K562 (cell line): ENCODE measurements around the gene DGCR8. TPM values are rescaled to one million over a fixed set of nuclear protein-coding genes. Genes with fewer than 3 reads are reported as not detected.

Experiments
- ATAC-seq: fragments of 200-7000 bp; cut with Tn5 transposase; 3 replicates; pipeline ENCODE4 v1.9.1; 2020; ENCODE audit warnings: moderate library complexity
- Bru-seq: library from RNA; stranded (reverse); fragments of 400-500 nt; gene quantifications from one replicate; lab custom pipeline; 2021; lab: Mats Ljungman, UMichigan
- BruChase-seq, 2 experiments: library from RNA; stranded (reverse); fragments of 400-500 nt; gene quantifications; one replicate each; lab custom pipeline; 2021; lab: Mats Ljungman, UMichigan
- BruUV-seq: library from RNA; stranded (reverse); fragments of 400-500 nt; replicated peaks from 2 replicates; lab custom pipeline; 2021; lab: Mats Ljungman, UMichigan
- CTCF ChIA-PET: fragments of 300-600 bp; formaldehyde crosslinking; extraction: SDS; loops from one replicate; lab custom pipeline; 2021; ENCODE audit warnings: low intra/inter-chr PET ratio; lab: Yijun Ruan, JAX
- POLR2A ChIA-PET: fragments of 300-600, 350-650 bp; sonication (Branson Sonifier 250); formaldehyde crosslinking; extraction: SDS; loops from one replicate; lab custom pipeline; 2021; ENCODE audit warnings: antibody characterized with exemption, inconsistent platforms; lab: Yijun Ruan, JAX
- DNase-seq, 4 experiments: peaks; one replicate each; pipeline versions ENCODE4 v3.0.0 to v3.0.0-alpha.2; 2011 to 2018; ENCODE audit warnings: low spot score in 3 of 4, mixed read lengths in 3 of 4; ENCODE audit errors: extremely low read depth in 1 of 4
- FAIRE-seq: peaks from 2 replicates; lab custom pipeline; 2011; peaks lifted over from hg19 to GRCh38; lab: Jason Lieb, UNC
- H2AFZ ChIP-seq: 2 replicates; pipeline ENCODE4 v1.6.0; 2011; ENCODE audit warnings: low read depth, low read length, control low read depth, inconsistent platforms
- H3K27ac ChIP-seq: fragments of 200-600 bp; 3 replicates; pipeline ENCODE4 v1.8.0; 2011; ENCODE audit warnings: low read depth, mild to moderate bottlenecking, control low read depth, inconsistent platforms, low read length, moderate library complexity, mixed read lengths; ENCODE audit errors: extremely low read depth
- H3K27me3 ChIP-seq, 2 experiments: fragments of 300-600 bp in 1 of 2; 2 replicates in 1 of 2; 3 replicates in 1 of 2; pipeline versions ENCODE4 v1.6.0 to v1.8.0; 2011; ENCODE audit warnings: inconsistent platforms in 2 of 2, low read length in 2 of 2, mild to moderate bottlenecking in 1 of 2, mixed read lengths in 1 of 2, moderate library complexity in 1 of 2; ENCODE audit not compliant: control insufficient read depth in 2 of 2, insufficient read depth in 2 of 2
- H3K36me3 ChIP-seq: fragments of 300-600 bp; 3 replicates; pipeline ENCODE4 v1.8.0; 2011; ENCODE audit warnings: mild to moderate bottlenecking, low read length, inconsistent platforms; ENCODE audit not compliant: control insufficient read depth, insufficient read depth
- H3K4me1 ChIP-seq, 2 experiments: fragments of 200-600 bp in 1 of 2; replicated peaks in 1 of 2; 2 replicates in 1 of 2; 3 replicates in 1 of 2; pipeline versions ENCODE4 v1.5.1 to v1.8.0; 2011; ENCODE audit warnings: inconsistent platforms in 2 of 2, low read length in 2 of 2, mild to moderate bottlenecking in 1 of 2, mixed read lengths in 1 of 2, moderate library complexity in 1 of 2; ENCODE audit not compliant: control insufficient read depth in 2 of 2, insufficient read depth in 2 of 2
- H3K4me2 ChIP-seq: 2 replicates; pipeline ENCODE4 v1.6.1; 2011; ENCODE audit warnings: low read length, control low read depth, inconsistent platforms, mixed read lengths; ENCODE audit not compliant: insufficient read depth
- H3K4me3 ChIP-seq: fragments of 200-600 bp; sonication (generic), shearing (Covaris generic); 2 replicates; pipeline ENCODE4 v1.5.1; 2016; ENCODE audit warnings: control low read depth, inconsistent platforms
- H3K79me2 ChIP-seq: fragments of 200-600 bp; 3 replicates; pipeline ENCODE4 v1.8.0; 2011; ENCODE audit warnings: low read length, inconsistent platforms; ENCODE audit not compliant: control insufficient read depth, insufficient read depth
- H3K9ac ChIP-seq, 2 experiments: 2 replicates each; pipeline versions ENCODE4 v1.6.0 to v1.6.1; 2011; ENCODE audit warnings: low read depth in 2 of 2, low read length in 2 of 2, control low read depth in 1 of 2, inconsistent platforms in 1 of 2, mild to moderate bottlenecking in 1 of 2, mixed read lengths in 1 of 2; ENCODE audit not compliant: insufficient read depth in 1 of 2
- H3K9me1 ChIP-seq: one replicate; pipeline ENCODE4 v1.6.0; 2011; ENCODE audit warnings: inconsistent platforms, mild to moderate bottlenecking, low read length, moderate library complexity; ENCODE audit not compliant: control insufficient read depth, insufficient read depth
- H3K9me3 ChIP-seq: replicated peaks from 2 replicates; pipeline ENCODE4 v1.5.1; 2011; ENCODE audit warnings: low read depth, low read length, inconsistent platforms; ENCODE audit not compliant: control insufficient read depth, insufficient read depth
- H4K20me1 ChIP-seq: replicated peaks from 2 replicates; pipeline ENCODE4 v1.6.1; 2011; ENCODE audit warnings: low read length, inconsistent platforms, mixed read lengths; ENCODE audit not compliant: control insufficient read depth, insufficient read depth
- BRD9 ChIP-seq: fragments of 450-650 bp; IDR thresholded peaks from 2 replicates; pipeline ENCODE4 v1.6.1; 2018; ENCODE audit warnings: low read depth; ENCODE audit not compliant: partially characterized antibody
- FOXK2 ChIP-seq, 2 experiments: fragments of 450-650 bp; IDR thresholded peaks in 1 of 2; conservative IDR thresholded peaks in 1 of 2; 2 replicates each; pipeline ENCODE4 v1.6.1; 2016; ENCODE audit warnings: low read depth in 2 of 2, mild to moderate bottlenecking in 1 of 2
- IRF2 ChIP-seq: sonication (generic); formaldehyde crosslinking; IDR thresholded peaks from 2 replicates; pipeline ENCODE4 v1.8.1; 2022; ENCODE audit warnings: mild to moderate bottlenecking, missing genetic modification reagents
- IRF9 ChIP-seq: fragments of 450-650 bp; IDR thresholded peaks from 2 replicates; pipeline ENCODE4 v1.6.1; 2016; ENCODE audit warnings: missing biosample characterization, missing genetic modification characterization
- KAT8 ChIP-seq: fragments of 450-650 bp; IDR thresholded peaks from 2 replicates; pipeline ENCODE4 v1.6.1; 2016; ENCODE audit warnings: low read depth, mild to moderate bottlenecking
- NCOR1 ChIP-seq: fragments of 450-650 bp; IDR thresholded peaks from 2 replicates; pipeline ENCODE4 v1.6.1; 2016; ENCODE audit warnings: mild to moderate bottlenecking, moderate library complexity
- NR0B1 ChIP-seq: fragments of 450-650 bp; IDR thresholded peaks from one replicate; pipeline ENCODE4 v1.6.1; 2018; ENCODE audit warnings: mild to moderate bottlenecking, moderate library complexity; ENCODE audit not compliant: partially characterized antibody
- PATZ1 ChIP-seq: fragments of 250-450 bp; sonication (Bioruptor Pico); IDR thresholded peaks from 2 replicates; pipeline ENCODE4 v1.5.0; 2020; ENCODE audit warnings: mild to moderate bottlenecking, borderline replicate concordance
- ZNF133 ChIP-seq: fragments of 250-450 bp; sonication (Bioruptor Pico); IDR thresholded peaks from 2 replicates; pipeline ENCODE4 v1.4.0; 2020; ENCODE audit warnings: mild to moderate bottlenecking
- ZNF282 ChIP-seq: sonication (generic); formaldehyde crosslinking; IDR thresholded peaks from 2 replicates; pipeline ENCODE4 v1.8.1; 2023; ENCODE audit warnings: missing genetic modification reagents
- ZNF589 ChIP-seq: fragments of 200-800 bp; sonication (Bioruptor generic); IDR thresholded peaks from 2 replicates; pipeline ENCODE4 v1.6.1; 2016; ENCODE audit warnings: low read depth, missing genetic modification characterization, missing compliant biosample characterization
- WGBS: fragments of 100-300 bp; shearing (Covaris generic); methylation state at CpG from one replicate; pipeline ENCODE4 v1.1.6; 2016; ENCODE audit warnings: low coverage, mixed read lengths; ENCODE audit not compliant: insufficient coverage; ENCODE audit errors: missing lambda C conversion rate; 5-methylcytosine and 5-hydroxymethylcytosine counted together
- in situ Hi-C: fragments of 300-500 bp; cut with MboI; formaldehyde crosslinking; loops from 4 replicates; pipeline ENCODE4 v1.15.0; 2018; ENCODE audit warnings: inconsistent platforms, mixed read lengths
- intact Hi-C: fragments of 100-400 bp; cut with micrococcal nuclease; formaldehyde crosslinking; loops from 2 replicates; pipeline ENCODE4 v1.14.2; 2022
- long read RNA-seq, 3 experiments: library from polyadenylated mRNA in 2 of 3; library from RNA in 1 of 3; unstranded in 2 of 3; stranded (forward) in 1 of 3; transcript quantifications; one replicate each; pipeline ENCODE4 v2.0.0, GENCODE V29; 2019 to 2022
- polyA minus RNA-seq, 3 experiments: library from RNA; depleted of rRNA, polyadenylated mRNA; stranded (reverse); fragments of >200 nt; gene quantifications; 2 replicates each; pipeline ENCODE4 v1.2.3, GENCODE V29; 2011
- polyA plus RNA-seq, 8 experiments: library from polyadenylated mRNA; depleted of rRNA in 4 of 8; stranded (reverse) in 5 of 8; unstranded in 3 of 8; fragments of >200 nt; fragmentation: Nextera tagmentation in 2 of 8; fragmentation: Illumina TruSeq in 1 of 8; extraction: Ambion mirVana in 2 of 8; extraction: Trizol in 1 of 8; gene quantifications; 2 replicates each; pipeline versions ENCODE4 v1.2.1 to v1.2.3, GENCODE V29; 2011 to 2014; ENCODE audit warnings: inconsistent platforms in 1 of 8, missing spikeins in 1 of 8
- total RNA-seq, 7 experiments: library from RNA; depleted of rRNA in 6 of 7; stranded (reverse); fragments of >200 nt in 6 of 7; fragmentation: Illumina TruSeq in 2 of 7; extraction: Trizol in 2 of 7; gene quantifications; 2 replicates each; pipeline versions ENCODE4 v1.2.1 to v1.2.3, GENCODE V29; 2011 to 2021; ENCODE audit warnings: low replicate concordance in 1 of 7

Gene DGCR8
- 638 and 1,105 TPM in 2 replicates for total RNA-seq (2011; cell fraction: chromatin; rRNA removed; ENCODE audit: low replicate concordance)
- total RNA-seq (2011; cell fraction: nucleolus; rRNA removed): 550 and 577 TPM in 2 replicates
- 502 and 511 TPM in 2 replicates for total RNA-seq (2011; cell fraction: nucleoplasm; rRNA removed)
- 107 and 108 TPM in 2 replicates for total RNA-seq (2014; rRNA removed)
- total RNA-seq (2014; rRNA removed; fragmentation: Illumina TruSeq; extraction: Trizol): 43.7 and 49.4 TPM in 2 replicates
- 80.1 and 81.2 TPM in 2 replicates for total RNA-seq (2015; rRNA removed; fragmentation: Illumina TruSeq; extraction: Trizol)
- 116 and 119 TPM in 2 replicates for total RNA-seq (2021)
- polyA plus RNA-seq (2011; rRNA removed): 81.8 and 155 TPM in 2 replicates
- 51.2 and 92.7 TPM in 2 replicates for polyA plus RNA-seq (2011; cell fraction: cytosol; rRNA removed)
- 1,167 and 1,418 TPM in 2 replicates for polyA plus RNA-seq (2011; cell fraction: nucleus; rRNA removed)
- 76.7 and 85.3 TPM in 2 replicates for polyA plus RNA-seq (2012)
- 70.4 and 75.0 TPM in 2 replicates for polyA plus RNA-seq (2014; fragmentation: Illumina TruSeq; extraction: Trizol)
- 1 to 10 TPM; 5.9 to 7.7 TPM for polyA plus RNA-seq (2014; fragmentation: Nextera tagmentation; extraction: Ambion mirVana)
- 135 and 144 TPM in 2 replicates for polyA plus RNA-seq (2014; rRNA removed)
- 62.1 and 82.0 TPM in 2 replicates for polyA minus RNA-seq (2011; rRNA and poly(A)+ RNA removed)
- 35.2 and 46.4 TPM in 2 replicates for polyA minus RNA-seq (2011; cell fraction: cytosol; rRNA and poly(A)+ RNA removed)
- polyA minus RNA-seq (2011; cell fraction: nucleus; rRNA and poly(A)+ RNA removed): 210 and 349 TPM in 2 replicates
- Bru-seq, nascent RNA: percentile 97 among the genes with signal in this experiment
- percentile 97 among the genes with signal in this experiment for BruChase-seq, experiment 1, labeled RNA remaining after a 2-hour chase
- BruChase-seq, experiment 2, labeled RNA remaining after a 6-hour chase: percentile 94 among the genes with signal in this experiment
- long read RNA-seq, experiment 1, full-length matches to known transcripts: 31 of 160 reads
- long read RNA-seq, experiment 1, partial matches to known transcripts: 92 of 160 reads
- long read RNA-seq, experiment 1, other reads (novel, unspliced or antisense): 37 of 160 reads
- long read RNA-seq, experiment 2, full-length matches to known transcripts: 11 of 88 reads
- long read RNA-seq, experiment 2, partial matches to known transcripts: 58 of 88 reads
- long read RNA-seq, experiment 2, other reads (novel, unspliced or antisense): 19 of 88 reads
- long read RNA-seq, experiment 3, full-length matches to known transcripts: 7 of 14 reads
- long read RNA-seq, experiment 3, partial matches to known transcripts: 2 of 14 reads
- long read RNA-seq, experiment 3, other reads (novel, unspliced or antisense): 5 of 14 reads

GRCh38 chr22:20079745-20080444 is at the start of gene DGCR8:
Gene DGCR8 (plus strand): TSS chr22:20080241. CDS start chr22:20085964, 5,723 bp downstream.
- Histone ChIP-seq H3K4me1 (peaks cover 46 to 67% of the 10 kb centered on the region in 2 experiments), H4K20me1 (peaks cover 33% of the 10 kb centered on the region), H3K79me2 (peaks cover 50% of the 10 kb centered on the region), H3K4me3 (peak within 1 kb of the TSS; percentile 67), H2AFZ (peak within 1 kb of the TSS; percentile 94), H3K36me3 (peaks cover 34% of the 10 kb centered on the region), H3K27ac (peak within 1 kb of the TSS; percentile 78), H3K9me1 (peaks cover 16% of the 10 kb centered on the region), H3K27me3 (no peaks in the 10 kb centered on the region), H3K9ac (peak within 1 kb of the TSS; percentile 85 to 96), H3K9me3 (no peaks in the 10 kb centered on the region), H3K4me2 (peak within 1 kb of the TSS; percentile 95)
- no TSS peak for BruUV-seq
- peak; percentile 81 for FAIRE-seq
- ATAC-seq: peak; percentile 87
- POLR2A ChIA-PET: interaction anchor here (0.7 to 10.4 kb wide), 13 partner anchors 11 to 314 kb away, joined by 3 to 145 read pairs (median 3); partner anchors contain the start of genes COMT, TANGO2, TRMT2A and TXNRD2
- CTCF ChIA-PET: interaction anchor here (0.8 kb wide), 1 partner anchor 20 kb away, joined by 4 read pairs; no protein-coding TSS in a partner anchor
- peak; percentile 100 for DNase-seq
- intact Hi-C loops: loop anchor here (1.0 to 2.0 kb wide), 3 partner anchors 21 to 55 kb away; partner anchors contain the start of gene TRMT2A
- in situ Hi-C loops: no loop called here
- whole genome bisulfite sequencing: under 1% methylated on average over 100 of the region's 100 CpGs
- TF ChIP-seq IRF9 (tag) (peak; percentile 89; the same call in 1 of the 2 replicates), FOXK2 (conservative IDR thresholded peaks at IDR 0.05 in 1 of 2, IDR thresholded peaks at IDR 0.05 in 1 of 2; ENCODE audit: low read depth in 2 of 2) (no peak), NCOR1 (no peak), IRF2 (CRISPR knock-in tag) (no peak), PATZ1 (no peak), KAT8 (no peak), ZNF133 (CRISPR knock-in tag) (no peak), ZNF589 (CRISPR knock-in tag) (no peak), NR0B1 (no peak), ZNF282 (CRISPR knock-in tag) (no peak), BRD9 (no peak)
